ENCODE data around the gene HDGFL3.
A peak's percentile ranks its signal among the peaks of the same experiment; 100 is the strongest.

The HDGFL3 gene

GRCh38 chr15:83207009-83207659, 489 bp downstream of the HDGFL3 start:
- H3K9me3 ChIP-seq (ENCODE audit: insufficient read depth, low read length), result no peaks in the 10 kb centered on the region
- peak overlapping the region; percentile 54 for H2AFZ ChIP-seq (ENCODE audit: low read depth, low read length)
- peaks cover 13% of the 10 kb centered on the region for H3K27me3 ChIP-seq (ENCODE audit: low read depth, low read length)
- H3K27ac ChIP-seq (ENCODE audit: low read length), result peak overlapping the region; percentile 44
- H3K4me2 ChIP-seq (ENCODE audit: low read length), result peak overlapping the region; percentile 75
- H4K20me1 ChIP-seq (ENCODE audit: insufficient read depth, low read length), result no peaks in the 10 kb centered on the region
- peaks cover 39% of the 10 kb centered on the region for H3K79me2 ChIP-seq (ENCODE audit: low read length)
- H3K4me3 ChIP-seq (ENCODE audit: low read length), result peak overlapping the region; percentile 86
- TF ChIP-seq EZH2phosphoT487 (IDR thresholded peaks at IDR 0.05; ENCODE audit: low read depth), result no peak
- TF ChIP-seq, protein P1, sequence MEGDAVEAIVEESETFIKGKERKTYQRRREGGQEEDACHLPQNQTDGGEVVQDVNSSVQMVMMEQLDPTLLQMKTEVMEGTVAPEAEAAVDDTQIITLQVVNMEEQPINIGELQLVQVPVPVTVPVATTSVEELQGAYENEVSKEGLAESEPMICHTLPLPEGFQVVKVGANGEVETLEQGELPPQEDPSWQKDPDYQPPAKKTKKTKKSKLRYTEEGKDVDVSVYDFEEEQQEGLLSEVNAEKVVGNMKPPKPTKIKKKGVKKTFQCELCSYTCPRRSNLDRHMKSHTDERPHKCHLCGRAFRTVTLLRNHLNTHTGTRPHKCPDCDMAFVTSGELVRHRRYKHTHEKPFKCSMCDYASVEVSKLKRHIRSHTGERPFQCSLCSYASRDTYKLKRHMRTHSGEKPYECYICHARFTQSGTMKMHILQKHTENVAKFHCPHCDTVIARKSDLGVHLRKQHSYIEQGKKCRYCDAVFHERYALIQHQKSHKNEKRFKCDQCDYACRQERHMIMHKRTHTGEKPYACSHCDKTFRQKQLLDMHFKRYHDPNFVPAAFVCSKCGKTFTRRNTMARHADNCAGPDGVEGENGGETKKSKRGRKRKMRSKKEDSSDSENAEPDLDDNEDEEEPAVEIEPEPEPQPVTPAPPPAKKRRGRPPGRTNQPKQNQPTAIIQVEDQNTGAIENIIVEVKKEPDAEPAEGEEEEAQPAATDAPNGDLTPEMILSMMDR (IDR thresholded peaks at IDR 0.05; ENCODE audit: low read depth, low read length), result no peak
- no peaks in the 10 kb centered on the region for H3K36me3 ChIP-seq (replicated peaks; ENCODE audit: low read depth, low read length)
- H3K9ac ChIP-seq (ENCODE audit: low read length), result peak overlapping the region; percentile 76
- H3K4me1 ChIP-seq (ENCODE audit: low read length), result peaks cover 39% of the 10 kb centered on the region

DNA sequence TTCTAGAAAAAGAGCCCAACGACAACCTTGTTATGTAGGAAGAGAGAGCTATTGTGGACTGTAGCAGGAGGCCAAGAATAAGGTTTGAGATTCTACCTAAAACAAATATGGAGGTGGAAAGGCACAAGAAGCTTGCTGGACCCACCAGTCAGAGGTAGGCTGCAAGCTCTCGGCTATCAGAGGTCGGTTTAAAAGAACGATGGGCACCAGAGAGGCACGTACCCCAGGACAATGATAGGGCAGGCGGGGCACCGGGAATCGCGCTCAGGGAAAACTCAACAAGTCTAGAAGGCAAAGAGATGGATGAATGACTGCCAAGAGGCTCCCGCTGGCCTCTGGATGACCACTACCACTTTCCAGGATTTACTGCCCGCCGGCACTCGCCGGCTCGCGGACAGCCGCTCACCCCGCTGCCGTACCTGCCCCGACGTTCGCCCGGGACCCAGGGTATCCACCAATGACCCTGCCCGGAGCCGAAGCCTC, 1.1 kb downstream of the HDGFL3 start:
- H3K4me3 ChIP-seq (ENCODE audit: low read length), result peak overlapping the region; percentile 86
- H3K9ac ChIP-seq (ENCODE audit: low read length), result peak overlapping the region; percentile 76

DNA sequence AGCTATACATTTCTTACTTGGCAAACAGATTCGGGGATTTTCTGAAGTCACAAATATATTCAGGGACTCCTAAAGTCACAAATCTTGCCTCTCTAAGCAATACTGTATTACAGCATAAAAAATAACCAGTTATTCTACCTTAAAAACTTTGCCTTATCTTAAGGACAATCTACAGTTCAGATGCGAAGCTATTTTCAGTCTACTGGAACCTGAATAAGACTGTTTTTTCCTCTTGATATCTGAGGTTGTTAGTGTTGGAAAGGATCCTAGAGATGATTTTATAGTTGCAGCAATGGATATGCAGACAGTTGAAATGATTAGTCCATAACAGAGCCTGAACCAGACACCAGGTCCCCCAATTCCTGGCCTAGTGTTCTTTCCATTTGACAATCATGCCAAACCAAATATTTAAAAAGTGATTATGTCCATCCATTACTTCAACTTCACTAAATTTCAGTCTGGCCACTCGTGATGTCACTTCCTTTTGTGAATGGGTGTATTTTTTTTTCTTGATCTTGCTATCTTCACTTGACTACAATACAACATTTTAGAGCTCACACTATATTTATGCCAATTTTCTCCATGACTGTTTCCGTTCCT, 1.8 kb downstream of the HDGFL3 start:
- peak overlapping the region; percentile 86 for H3K4me3 ChIP-seq (ENCODE audit: low read length)
- H3K9me3 ChIP-seq (ENCODE audit: insufficient read depth, low read length), result no peaks in the 10 kb centered on the region
- peaks cover 48% of the 10 kb centered on the region for H3K4me1 ChIP-seq (ENCODE audit: low read length)
- H3K9ac ChIP-seq (ENCODE audit: low read length), result peak overlapping the region; percentile 76
- H3K79me2 ChIP-seq (ENCODE audit: low read length), result peaks cover 49% of the 10 kb centered on the region
- H3K4me2 ChIP-seq (ENCODE audit: low read length), result peak overlapping the region; percentile 75
- H2AFZ ChIP-seq (ENCODE audit: low read depth, low read length), result 0 out of 2 replicates have a peak overlapping the region, but pooled peaks have one; percentile 54
- peaks cover 13% of the 10 kb centered on the region for H3K27me3 ChIP-seq (ENCODE audit: low read depth, low read length)
- no peaks in the 10 kb centered on the region for H3K36me3 ChIP-seq (replicated peaks; ENCODE audit: low read depth, low read length)
- no peak for TF ChIP-seq EZH2phosphoT487 (IDR thresholded peaks at IDR 0.05; ENCODE audit: low read depth)
- TF ChIP-seq, protein P1 (IDR thresholded peaks at IDR 0.05; ENCODE audit: low read depth, low read length), result no peak
- 0 out of 2 replicates have a peak overlapping the region, but pooled peaks have one; percentile 3 for H3K27ac ChIP-seq (ENCODE audit: low read length)
- H4K20me1 ChIP-seq (ENCODE audit: insufficient read depth, low read length), result no peaks in the 10 kb centered on the region

More for the DNA sequence above, 1.1 kb downstream of the HDGFL3 start:
- Histone ChIP-seq H2AFZ (ENCODE audit: low read depth, low read length) (peak overlapping the region; percentile 54), H4K20me1 (ENCODE audit: insufficient read depth, low read length) (no peaks in the 10 kb centered on the region), H3K27ac (ENCODE audit: low read length) (peak overlapping the region; percentile 44; the same call in 1 of the 2 replicates), H3K36me3 (replicated peaks; ENCODE audit: low read depth, low read length) (no peaks in the 10 kb centered on the region), H3K9me3 (ENCODE audit: insufficient read depth, low read length) (no peaks in the 10 kb centered on the region), H3K4me1 (ENCODE audit: low read length) (peaks cover 45% of the 10 kb centered on the region), H3K79me2 (ENCODE audit: low read length) (peaks cover 44% of the 10 kb centered on the region), H3K4me2 (ENCODE audit: low read length) (peak overlapping the region; percentile 75), H3K27me3 (ENCODE audit: low read depth, low read length) (peaks cover 13% of the 10 kb centered on the region)
- TF ChIP-seq, protein P1 (IDR thresholded peaks at IDR 0.05; ENCODE audit: low read depth, low read length), result no peak
- no peak for TF ChIP-seq EZH2phosphoT487 (IDR thresholded peaks at IDR 0.05; ENCODE audit: low read depth)

DNA sequence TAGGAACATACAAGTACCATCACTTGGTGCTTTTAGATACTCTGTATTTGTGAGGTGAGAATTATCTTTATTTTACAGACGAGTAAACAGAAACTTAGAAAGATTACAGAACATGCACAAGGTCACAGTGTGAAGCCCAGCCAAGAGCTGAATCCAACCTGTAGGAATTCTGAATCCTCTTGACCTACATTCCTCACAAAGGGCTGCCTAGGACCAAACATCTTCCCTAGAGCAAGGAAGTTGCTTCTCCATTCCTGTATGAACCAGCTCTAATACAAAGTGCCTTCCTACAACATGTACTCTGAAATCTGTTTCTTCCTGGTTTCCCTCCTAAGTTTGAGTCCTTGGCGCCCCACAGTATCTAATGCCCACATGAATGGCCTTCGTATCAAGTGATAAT, 2.9 kb downstream of the HDGFL3 start:
- Histone ChIP-seq H3K4me2 (ENCODE audit: low read length) (no peak overlapping the region; the same call in 1 of the 2 replicates), H3K4me3 (ENCODE audit: low read length) (no peak overlapping the region), H3K27ac (ENCODE audit: low read length) (no peak overlapping the region), H3K9ac (ENCODE audit: low read length) (no peak overlapping the region), H3K79me2 (ENCODE audit: low read length) (peaks cover 49% of the 10 kb centered on the region), H3K36me3 (replicated peaks; ENCODE audit: low read depth, low read length) (no peaks in the 10 kb centered on the region), H3K9me3 (ENCODE audit: insufficient read depth, low read length) (no peaks in the 10 kb centered on the region), H3K4me1 (ENCODE audit: low read length) (peaks cover 50% of the 10 kb centered on the region), H3K27me3 (ENCODE audit: low read depth, low read length) (peaks cover 13% of the 10 kb centered on the region), H4K20me1 (ENCODE audit: insufficient read depth, low read length) (no peaks in the 10 kb centered on the region), H2AFZ (ENCODE audit: low read depth, low read length) (no peak overlapping the region)
- TF ChIP-seq EZH2phosphoT487 (IDR thresholded peaks at IDR 0.05; ENCODE audit: low read depth), result no peak
- TF ChIP-seq, protein P1 (IDR thresholded peaks at IDR 0.05; ENCODE audit: low read depth, low read length), result no peak

Measured in OCI-LY3 (cell line).